ENCODE results near the gene ZNF653.

The ZNF653 gene

GRCh38 chr19:11494634-11495285 is 10.9 kb downstream of the ZNF653 start:
- no peak overlapping the region for H3K4me3 ChIP-seq (ENCODE audit: low read depth, low read length)
- no peak for DNase-seq (ENCODE audit: low read depth)
- TF ChIP-seq CTCF (IDR thresholded peaks at IDR 0.05; ENCODE audit: control insufficient read depth, extremely low read depth, insufficient read depth), result no peak

- no peak for DNase-seq (ENCODE audit: low read depth)
- no peak for TF ChIP-seq CTCF (IDR thresholded peaks at IDR 0.05; ENCODE audit: control insufficient read depth, extremely low read depth, insufficient read depth)
- H3K4me3 ChIP-seq (ENCODE audit: low read depth, low read length), result no peak overlapping the region
Measured at GRCh38 chr19:11489378-11489777, 16.3 kb downstream of the ZNF653 start.

GRCh38 chr19:11486661-11487503 is 18.8 kb downstream of the ZNF653 start:
- no peak overlapping the region for H3K4me3 ChIP-seq (ENCODE audit: low read depth, low read length)
- DNase-seq (ENCODE audit: low read depth), result no peak
- no peak for TF ChIP-seq CTCF (IDR thresholded peaks at IDR 0.05; ENCODE audit: control insufficient read depth, extremely low read depth, insufficient read depth)

GRCh38 chr19:11485245-11485837 is 20.3 kb downstream of the ZNF653 start:
- no peak overlapping the region for H3K4me3 ChIP-seq (ENCODE audit: low read depth, low read length)
- TF ChIP-seq CTCF (IDR thresholded peaks at IDR 0.05; ENCODE audit: control insufficient read depth, extremely low read depth, insufficient read depth), result no peak
- no peak for DNase-seq (ENCODE audit: low read depth)

- H3K4me3 ChIP-seq (ENCODE audit: low read depth, low read length), result no peak overlapping the region
- no peak for DNase-seq (ENCODE audit: low read depth)
- TF ChIP-seq CTCF (IDR thresholded peaks at IDR 0.05; ENCODE audit: control insufficient read depth, extremely low read depth, insufficient read depth), result no peak
Measured at GRCh38 chr19:11483366-11484111, 22.1 kb downstream of the ZNF653 start.

- peak overlapping the region; percentile 57 for H3K4me3 ChIP-seq (ENCODE audit: low read depth, low read length)
- peak; percentile 99 for TF ChIP-seq CTCF (IDR thresholded peaks at IDR 0.05; ENCODE audit: control insufficient read depth, extremely low read depth, insufficient read depth)
- DNase-seq (ENCODE audit: low read depth), result peak; percentile 65
Measured at GRCh38 chr19:11482384-11483050, 23.1 kb downstream of the ZNF653 start.
